ENCODE results near the gene ST3GAL5.
A peak's percentile ranks its signal among the peaks of the same experiment; 100 is the strongest.
"Not testable (repeated sequence)": the region's sequence is repeated elsewhere in the genome, so short reads cannot be mapped to it uniquely, and the experiment has no call there.

The ST3GAL5 gene

GRCh38 chr2:85917887-85918795, 29.4 kb upstream of the ST3GAL5 start:
- no peak for DNase-seq (ENCODE audit: low read depth, low spot score)

GRCh38 chr2:85915606-85916303, 27.0 kb upstream of the ST3GAL5 start:
- DNase-seq (ENCODE audit: low read depth, low spot score) = no peak

- DNase-seq (ENCODE audit: low read depth, low spot score) = no peak
Observed at GRCh38 chr2:85914922-85915321, 26.1 kb upstream of the ST3GAL5 start.

- no peak for DNase-seq (ENCODE audit: low read depth, low spot score)
Observed at GRCh38 chr2:85913884-85914881, 25.4 kb upstream of the ST3GAL5 start.

- peak; percentile 83 for DNase-seq (ENCODE audit: low read depth, low spot score)
Observed at GRCh38 chr2:85911814-85912692, 23.3 kb upstream of the ST3GAL5 start.

GRCh38 chr2:85911097-85911496, 22.3 kb upstream of the ST3GAL5 start:
- DNase-seq (ENCODE audit: low read depth, low spot score) = no peak

- DNase-seq (ENCODE audit: low read depth, low spot score) = no peak
Observed at GRCh38 chr2:85909005-85909404, 20.2 kb upstream of the ST3GAL5 start.

- no peak for DNase-seq (ENCODE audit: low read depth, low spot score)
Observed at GRCh38 chr2:85908506-85908905, 19.7 kb upstream of the ST3GAL5 start.

GRCh38 chr2:85907671-85908157, 18.9 kb upstream of the ST3GAL5 start:
- no peak for DNase-seq (ENCODE audit: low read depth, low spot score)

GRCh38 chr2:85906748-85907147, 18.0 kb upstream of the ST3GAL5 start:
- no peak for DNase-seq (ENCODE audit: low read depth, low spot score)

GRCh38 chr2:85905891-85906290, 17.1 kb upstream of the ST3GAL5 start:
- no peak for DNase-seq (ENCODE audit: low read depth, low spot score)

- DNase-seq (ENCODE audit: low read depth, low spot score) = peak; percentile 92
Observed at GRCh38 chr2:85905187-85905666, 16.4 kb upstream of the ST3GAL5 start.

GRCh38 chr2:85903849-85904248, 15.1 kb upstream of the ST3GAL5 start:
- no peak for DNase-seq (ENCODE audit: low read depth, low spot score)

GRCh38 chr2:85902496-85902895, 13.7 kb upstream of the ST3GAL5 start:
- peak; percentile 60 for DNase-seq (ENCODE audit: low read depth, low spot score)

GRCh38 chr2:85901155-85901554, 12.4 kb upstream of the ST3GAL5 start:
- no peak for DNase-seq (ENCODE audit: low read depth, low spot score)

GRCh38 chr2:85900366-85900765, 11.6 kb upstream of the ST3GAL5 start:
- no peak for DNase-seq (ENCODE audit: low read depth, low spot score)

- DNase-seq (ENCODE audit: low read depth, low spot score) = no peak
Observed at GRCh38 chr2:85899849-85900248, 11.1 kb upstream of the ST3GAL5 start.

GRCh38 chr2:85899284-85899683, 10.5 kb upstream of the ST3GAL5 start:
- DNase-seq (ENCODE audit: low read depth, low spot score) = no peak

- DNase-seq (ENCODE audit: low read depth, low spot score) = no peak
Observed at GRCh38 chr2:85898881-85899280, 10.1 kb upstream of the ST3GAL5 start.

GRCh38 chr2:85894554-85895278, 5.9 kb upstream of the ST3GAL5 start:
- DNase-seq (ENCODE audit: low read depth, low spot score) = not testable (repeated sequence)
